Transverse colon (tissue), 4 donors: ENCODE data around the gene PLEKHH3. TPM values are rescaled to one million over a fixed set of nuclear protein-coding genes. Genes with fewer than 3 reads are reported as not detected.

Source experiments
- DNase-seq: peaks from one replicate; pipeline ENCODE4 v3.0.0-alpha.2; 2019
- H3K27ac ChIP-seq, 4 donors: fragments of 200-600 bp; sonication (generic); 2 replicates each; pipeline ENCODE4 v1.5.1; 2016 to 2018; ENCODE audit warnings: inconsistent platforms in 4 of 4
- H3K27me3 ChIP-seq: fragments of 200-600 bp; sonication (generic); 2 replicates; pipeline ENCODE4 v1.5.1; 2017; ENCODE audit warnings: inconsistent platforms
- H3K36me3 ChIP-seq, 4 donors: fragments of 200-600 bp; sonication (generic); 2 replicates each; pipeline ENCODE4 v1.5.1; 2017 to 2019; ENCODE audit warnings: inconsistent platforms in 4 of 4
- H3K4me1 ChIP-seq, 4 donors: fragments of 200-600 bp; sonication (generic); 2 replicates each; pipeline ENCODE4 v1.5.1; 2017 to 2020; ENCODE audit warnings: inconsistent platforms in 4 of 4
- H3K4me3 ChIP-seq, 4 donors: fragments of 200-600 bp; sonication (generic); 1 replicate in 1 of 4; 2 replicates in 3 of 4; pipeline versions ENCODE4 v1.5.1 to v1.6.1; 2017 to 2019; ENCODE audit warnings: inconsistent platforms in 4 of 4
- H3K9me3 ChIP-seq, 2 donors: fragments of 200-600 bp; sonication (generic); 2 replicates each; pipeline ENCODE4 v1.5.1; 2017 to 2019; ENCODE audit warnings: inconsistent platforms in 2 of 2
- EP300 ChIP-seq: sonication (generic); formaldehyde crosslinking; IDR thresholded peaks from one replicate; pipeline ENCODE4 v1.6.1; 2017; ENCODE audit warnings: antibody characterized with exemption, low read depth
- POLR2A ChIP-seq: fragments of 450-650 bp; IDR thresholded peaks from one replicate; pipeline ENCODE4 v1.6.1; 2016; ENCODE audit warnings: antibody characterized with exemption, mild to moderate bottlenecking, moderate library complexity
- POLR2AphosphoS5 ChIP-seq, 3 donors: sonication (generic); formaldehyde crosslinking; IDR thresholded peaks; one replicate each; pipeline ENCODE4 v1.6.1; 2016; ENCODE audit warnings: antibody characterized with exemption in 3 of 3
- WGBS, 2 donors: methylation state at CpG; one replicate each; pipeline ENCODE4 v1.1.5; 2018; ENCODE audit warnings: low coverage in 1 of 2; 5-methylcytosine and 5-hydroxymethylcytosine counted together
- in situ Hi-C, 4 donors: fragments of 200-750 bp; cut with MboI; loops; one replicate each; pipeline versions ENCODE4 v1.15.0 to v1.15.1; 2017; ENCODE audit warnings: low sequenced_read_pairs in 3 of 4, low pct_ligation_motif_present in 1 of 4, low pct_unique_long_range_greater_than_20kb in 1 of 4
- intact Hi-C: fragments of 100-400 bp; cut with DNase I; formaldehyde crosslinking; loops from one replicate; pipeline ENCODE4 v1.15.1; 2023; ENCODE audit warnings: low total_unique reads
- total RNA-seq, 4 donors: library from RNA; depleted of rRNA; stranded (reverse); fragments of >200 nt; gene quantifications; one replicate each; pipeline ENCODE4 v1.1.0, GENCODE V29; 2016
- TF ChIP-seq, protein P1 (sequence below), 5 experiments: fragments of 200-600 bp in 3 of 5; fragments of 450-650 bp in 2 of 5; sonication (generic) in 3 of 5; IDR thresholded peaks; 1 replicate in 2 of 5; 2 replicates in 3 of 5; pipeline ENCODE4 v1.5.1; 2016 to 2017; ENCODE audit warnings: antibody characterized with exemption in 5 of 5, inconsistent platforms in 3 of 5, mild to moderate bottlenecking in 2 of 5, moderate library complexity in 1 of 5

Gene PLEKHH3
- total RNA-seq, 4 donors from 2014 or later = 5.8 to 29.9 (median 9.9) TPM

DNA sequence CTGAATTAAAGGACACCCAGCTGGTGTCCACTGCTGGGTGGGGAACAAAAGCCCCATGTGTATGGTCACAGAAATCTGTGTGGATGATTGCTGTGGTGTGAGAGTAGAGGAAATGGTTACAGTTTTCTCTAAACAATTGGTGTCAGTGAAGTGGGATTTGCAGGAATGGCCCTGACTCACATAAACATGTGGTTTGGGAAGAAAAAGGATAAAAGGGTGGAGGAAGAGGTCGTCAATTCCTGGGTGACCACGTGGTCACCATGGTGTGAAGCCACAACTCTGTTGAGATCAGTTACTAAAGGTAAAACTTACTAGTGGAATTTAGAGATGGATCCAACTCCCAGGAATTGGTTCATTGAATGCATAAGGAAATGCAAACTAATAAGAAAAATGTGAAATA is 21.3 kb downstream of the PLEKHH3 start:
- Histone ChIP-seq H3K4me3 (no peak overlapping the region), H3K9me3 (no peaks in the 10 kb centered on the region), H3K4me1 (peaks cover 5 to 34% (median 28%) of the 10 kb centered on the region in 4 donors), H3K27ac (no peak overlapping the region), H3K27me3 (peaks cover 18% of the 10 kb centered on the region), H3K36me3 (no peaks in the 10 kb centered on the region)
- intact Hi-C loops = no loop called here
- TF ChIP-seq POLR2AphosphoS5 (IDR thresholded peaks at IDR 0.05) (no peak), POLR2A (no peak), EP300 (no peak)
- TF ChIP-seq, protein P1, sequence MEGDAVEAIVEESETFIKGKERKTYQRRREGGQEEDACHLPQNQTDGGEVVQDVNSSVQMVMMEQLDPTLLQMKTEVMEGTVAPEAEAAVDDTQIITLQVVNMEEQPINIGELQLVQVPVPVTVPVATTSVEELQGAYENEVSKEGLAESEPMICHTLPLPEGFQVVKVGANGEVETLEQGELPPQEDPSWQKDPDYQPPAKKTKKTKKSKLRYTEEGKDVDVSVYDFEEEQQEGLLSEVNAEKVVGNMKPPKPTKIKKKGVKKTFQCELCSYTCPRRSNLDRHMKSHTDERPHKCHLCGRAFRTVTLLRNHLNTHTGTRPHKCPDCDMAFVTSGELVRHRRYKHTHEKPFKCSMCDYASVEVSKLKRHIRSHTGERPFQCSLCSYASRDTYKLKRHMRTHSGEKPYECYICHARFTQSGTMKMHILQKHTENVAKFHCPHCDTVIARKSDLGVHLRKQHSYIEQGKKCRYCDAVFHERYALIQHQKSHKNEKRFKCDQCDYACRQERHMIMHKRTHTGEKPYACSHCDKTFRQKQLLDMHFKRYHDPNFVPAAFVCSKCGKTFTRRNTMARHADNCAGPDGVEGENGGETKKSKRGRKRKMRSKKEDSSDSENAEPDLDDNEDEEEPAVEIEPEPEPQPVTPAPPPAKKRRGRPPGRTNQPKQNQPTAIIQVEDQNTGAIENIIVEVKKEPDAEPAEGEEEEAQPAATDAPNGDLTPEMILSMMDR (IDR thresholded peaks at IDR 0.05) = no peak
- DNase-seq = no peak
- WGBS, 2 donors = 55 to 63% methylated on average over 2 of the region's 2 CpGs
- in situ Hi-C loops = no loop called here

DNA sequence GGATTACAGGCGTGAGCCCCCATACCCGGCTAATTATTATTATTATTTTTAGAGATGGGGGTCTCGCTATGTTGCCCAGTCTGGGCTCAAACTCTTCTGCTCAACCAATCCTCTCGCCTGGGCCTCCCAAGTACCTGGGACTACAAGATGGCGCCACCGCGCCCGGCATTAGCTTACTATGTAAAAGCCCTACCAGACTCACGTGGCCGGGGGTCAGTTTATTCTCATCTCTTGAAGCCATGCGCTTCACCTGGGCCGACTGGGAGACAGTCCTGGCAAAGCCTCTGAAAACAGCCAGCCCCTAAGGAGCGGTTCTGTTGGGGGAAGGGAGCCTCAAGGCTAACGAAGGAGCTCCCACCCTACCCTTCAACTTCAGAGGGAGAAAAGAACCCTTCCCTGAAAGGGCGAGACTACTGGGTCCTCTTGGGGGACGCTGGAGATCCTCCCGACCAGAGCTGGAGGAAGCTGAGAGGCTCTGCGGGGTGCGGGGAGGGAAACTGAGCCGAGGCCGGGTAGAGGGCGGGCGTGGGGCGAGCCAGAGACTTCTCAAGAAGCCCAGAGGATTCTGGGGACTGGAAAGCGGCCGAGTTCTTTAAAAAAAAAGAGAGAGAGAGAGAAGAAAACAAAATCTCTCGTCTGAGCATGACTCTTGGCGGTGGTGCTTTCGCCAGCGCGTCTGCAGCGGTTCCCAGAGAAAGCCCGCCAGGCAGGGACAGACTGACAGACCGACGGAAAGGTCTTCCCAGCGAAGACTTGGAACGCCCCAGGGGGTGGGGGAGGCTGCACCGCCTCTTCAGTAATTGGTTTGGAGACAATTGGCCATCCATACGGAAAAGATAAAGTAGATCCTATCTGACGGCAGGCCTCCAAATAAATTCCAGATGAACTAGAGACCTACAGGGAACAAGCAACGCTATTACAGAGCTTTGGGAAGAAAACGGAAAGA is 23.3 kb downstream of the PLEKHH3 start:
- peak overlapping the region; percentile 70 to 81 (median 77) for H3K27ac ChIP-seq
- TF ChIP-seq, protein P1 (IDR thresholded peaks at IDR 0.05) = no peak
- TF ChIP-seq POLR2A (no peak), POLR2AphosphoS5 (IDR thresholded peaks at IDR 0.05) (no peak), EP300 (no peak)
- H3K4me1 ChIP-seq = peaks cover 5 to 18% (median 15%) of the 10 kb centered on the region in 4 donors
- in situ Hi-C loops = no loop called here
- peaks cover 18% of the 10 kb centered on the region for H3K27me3 ChIP-seq
- H3K4me3 ChIP-seq = peak overlapping the region in 3 of 4 donors; percentile 13 to 33 (median 23)
- no peaks in the 10 kb centered on the region for H3K36me3 ChIP-seq
- H3K9me3 ChIP-seq = no peaks in the 10 kb centered on the region
- DNase-seq = peak; percentile 31
- WGBS, 2 donors = 35 to 53% methylated on average over 10 to 42 of the region's 42 CpGs
- intact Hi-C loops = no loop called here

DNA sequence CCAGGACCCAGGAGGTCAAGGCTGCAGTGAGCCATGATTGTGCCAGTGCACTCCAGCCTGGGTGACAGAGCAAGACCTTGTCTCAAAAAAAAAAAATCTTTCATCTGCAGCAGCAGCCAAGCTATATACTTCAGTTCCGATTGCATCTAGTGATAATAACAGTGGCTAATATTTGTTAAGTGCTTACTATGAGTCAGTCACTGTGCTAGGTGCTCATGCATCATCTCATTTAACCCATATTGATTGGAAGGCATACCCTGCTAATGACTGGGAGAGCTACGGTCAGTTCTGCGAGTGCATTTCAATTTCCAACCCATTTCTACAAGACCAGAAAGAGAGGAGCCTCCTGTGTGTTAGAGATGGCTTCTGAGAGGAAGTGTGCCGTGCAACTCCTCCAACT is 25.4 kb downstream of the PLEKHH3 start:
- intact Hi-C loops (no loop called here), in situ Hi-C loops (no loop called here)
- H3K9me3 ChIP-seq = no peaks in the 10 kb centered on the region
- no peak overlapping the region for H3K27ac ChIP-seq
- TF ChIP-seq POLR2A = no peak
- no peak for TF ChIP-seq EP300
- TF ChIP-seq, protein P1 (IDR thresholded peaks at IDR 0.05) = no peak
- no peak for TF ChIP-seq POLR2AphosphoS5 (IDR thresholded peaks at IDR 0.05)
- DNase-seq = no peak
- no peaks in the 10 kb centered on the region for H3K36me3 ChIP-seq
- peaks cover 5 to 18% (median 15%) of the 10 kb centered on the region in 4 donors for H3K4me1 ChIP-seq
- no peak overlapping the region for H3K4me3 ChIP-seq
- H3K27me3 ChIP-seq = peaks cover 18% of the 10 kb centered on the region
- WGBS, 2 donors = 52 to 79% methylated on average over 3 to 4 of the region's 4 CpGs

- Histone ChIP-seq H3K27ac (no peak overlapping the region), H3K36me3 (no peaks in the 10 kb centered on the region), H3K4me1 (no peaks in the 10 kb centered on the region), H3K27me3 (no peaks in the 10 kb centered on the region), H3K9me3 (no peaks in the 10 kb centered on the region), H3K4me3 (no peak overlapping the region)
- intact Hi-C loops = no loop called here
- no peak for DNase-seq
- in situ Hi-C loops = no loop called here
- TF ChIP-seq, protein P1 (IDR thresholded peaks at IDR 0.05) = no peak
- TF ChIP-seq EP300 (no peak), POLR2A (no peak), POLR2AphosphoS5 (IDR thresholded peaks at IDR 0.05) (no peak)
- WGBS, 2 donors = 56 to 83% methylated on average over 4 to 5 of the region's 5 CpGs
These were observed 29.0 kb downstream of the PLEKHH3 start for GRCh38 chr17:42647778-42648177.
